DOHH2 (cell line): ENCODE data around the gene TCTN3.
"Not testable (repeated sequence)": the region's sequence is repeated elsewhere in the genome, so short reads cannot be mapped to it uniquely, and the experiment has no call there.

Source experiments
- EZH2phosphoT487 ChIP-seq: fragments of 200-600 bp; sonication (generic); IDR thresholded peaks from 2 replicates; pipeline ENCODE4 v1.6.1; 2017; ENCODE audit warnings: borderline replicate concordance, mild to moderate bottlenecking, antibody characterized with exemption, low read length, moderate library complexity, mixed read lengths
- TF ChIP-seq, protein P1 (sequence below): fragments of 200-600 bp; sonication (generic); IDR thresholded peaks from one replicate; pipeline ENCODE4 v1.5.1; 2014; ENCODE audit warnings: antibody characterized with exemption, mild to moderate bottlenecking, low read depth, low read length; ENCODE audit not compliant: poor library complexity, severe bottlenecking

DNA sequence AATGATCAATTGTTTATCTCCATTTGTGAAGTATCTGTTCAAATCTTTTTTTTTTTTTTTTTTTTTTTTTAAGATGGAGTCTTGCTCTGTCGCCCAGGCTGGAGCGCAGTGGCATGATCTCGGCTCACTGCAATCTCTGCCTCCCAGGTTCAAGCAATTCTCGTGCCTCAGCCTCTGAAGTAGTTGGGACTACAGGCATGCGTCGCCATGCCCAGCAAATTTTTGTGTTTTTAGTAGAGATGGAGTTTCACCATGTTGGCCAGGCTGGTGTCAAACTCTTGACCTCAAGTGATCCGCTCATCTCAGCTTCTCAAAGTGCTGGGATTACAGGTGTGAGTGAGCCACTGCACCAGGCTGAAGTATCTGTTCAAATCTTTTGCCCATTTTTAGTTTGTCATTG is 21.1 kb downstream of the TCTN3 start:
- TF ChIP-seq EZH2phosphoT487: not testable (repeated sequence)
- TF ChIP-seq, protein P1, sequence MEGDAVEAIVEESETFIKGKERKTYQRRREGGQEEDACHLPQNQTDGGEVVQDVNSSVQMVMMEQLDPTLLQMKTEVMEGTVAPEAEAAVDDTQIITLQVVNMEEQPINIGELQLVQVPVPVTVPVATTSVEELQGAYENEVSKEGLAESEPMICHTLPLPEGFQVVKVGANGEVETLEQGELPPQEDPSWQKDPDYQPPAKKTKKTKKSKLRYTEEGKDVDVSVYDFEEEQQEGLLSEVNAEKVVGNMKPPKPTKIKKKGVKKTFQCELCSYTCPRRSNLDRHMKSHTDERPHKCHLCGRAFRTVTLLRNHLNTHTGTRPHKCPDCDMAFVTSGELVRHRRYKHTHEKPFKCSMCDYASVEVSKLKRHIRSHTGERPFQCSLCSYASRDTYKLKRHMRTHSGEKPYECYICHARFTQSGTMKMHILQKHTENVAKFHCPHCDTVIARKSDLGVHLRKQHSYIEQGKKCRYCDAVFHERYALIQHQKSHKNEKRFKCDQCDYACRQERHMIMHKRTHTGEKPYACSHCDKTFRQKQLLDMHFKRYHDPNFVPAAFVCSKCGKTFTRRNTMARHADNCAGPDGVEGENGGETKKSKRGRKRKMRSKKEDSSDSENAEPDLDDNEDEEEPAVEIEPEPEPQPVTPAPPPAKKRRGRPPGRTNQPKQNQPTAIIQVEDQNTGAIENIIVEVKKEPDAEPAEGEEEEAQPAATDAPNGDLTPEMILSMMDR: not testable (repeated sequence)
